ENCODE results near the gene CLEC9A.

DNA sequence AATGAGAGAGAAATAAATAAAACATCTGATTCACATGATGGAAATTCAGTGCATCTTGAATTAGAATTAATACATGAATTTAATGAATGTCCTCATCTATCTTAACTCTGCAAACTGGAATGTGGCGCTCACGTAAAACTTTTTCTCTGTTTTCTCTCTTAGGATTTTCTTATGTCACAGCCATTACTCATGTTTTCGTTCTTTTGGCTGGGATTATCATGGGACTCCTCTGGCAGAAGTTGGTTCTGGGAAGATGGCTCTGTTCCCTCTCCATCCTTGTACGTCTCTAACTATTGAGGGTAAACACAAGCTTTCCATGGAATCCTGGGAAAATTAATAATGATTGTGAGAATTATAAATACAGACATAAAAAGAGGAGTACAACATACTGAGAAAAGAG is 15.0 kb upstream of the CLEC9A start:
- TF ChIP-seq, protein P1, sequence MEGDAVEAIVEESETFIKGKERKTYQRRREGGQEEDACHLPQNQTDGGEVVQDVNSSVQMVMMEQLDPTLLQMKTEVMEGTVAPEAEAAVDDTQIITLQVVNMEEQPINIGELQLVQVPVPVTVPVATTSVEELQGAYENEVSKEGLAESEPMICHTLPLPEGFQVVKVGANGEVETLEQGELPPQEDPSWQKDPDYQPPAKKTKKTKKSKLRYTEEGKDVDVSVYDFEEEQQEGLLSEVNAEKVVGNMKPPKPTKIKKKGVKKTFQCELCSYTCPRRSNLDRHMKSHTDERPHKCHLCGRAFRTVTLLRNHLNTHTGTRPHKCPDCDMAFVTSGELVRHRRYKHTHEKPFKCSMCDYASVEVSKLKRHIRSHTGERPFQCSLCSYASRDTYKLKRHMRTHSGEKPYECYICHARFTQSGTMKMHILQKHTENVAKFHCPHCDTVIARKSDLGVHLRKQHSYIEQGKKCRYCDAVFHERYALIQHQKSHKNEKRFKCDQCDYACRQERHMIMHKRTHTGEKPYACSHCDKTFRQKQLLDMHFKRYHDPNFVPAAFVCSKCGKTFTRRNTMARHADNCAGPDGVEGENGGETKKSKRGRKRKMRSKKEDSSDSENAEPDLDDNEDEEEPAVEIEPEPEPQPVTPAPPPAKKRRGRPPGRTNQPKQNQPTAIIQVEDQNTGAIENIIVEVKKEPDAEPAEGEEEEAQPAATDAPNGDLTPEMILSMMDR (IDR thresholded peaks at IDR 0.05), result no peak
- TF ChIP-seq POLR2A (IDR thresholded peaks at IDR 0.05), result no peak
